Germinal center (tissue), 1 donor: ENCODE results near the gene SLC48A1.
A peak's percentile ranks its signal among the peaks of the same experiment; 100 is the strongest.

Source experiments
- DNase-seq: peaks from one replicate; pipeline ENCODE4 v3.0.0; 2012; ENCODE audit warnings: mixed read lengths, low spot score

SLC48A1 gene

GRCh38 chr12:47773062-47773857 lies at the start of gene SLC48A1:
Gene SLC48A1 (plus strand): TSS chr12:47773238. CDS start chr12:47773305, 67 bp downstream.
- DNase-seq, result peak; percentile 95

- DNase-seq, result no peak
Observed at GRCh38 chr12:47725091-47725772, 47.8 kb upstream of the SLC48A1 start, which contains the start of gene ENDOU. Gene ENDOU (minus strand): TSS chr12:47725490. CDS start chr12:47725413, 77 bp downstream.

GRCh38 chr12:47725893-47726292 lies 47.1 kb upstream of the SLC48A1 start:
- DNase-seq, result peak; percentile 77

- DNase-seq, result no peak
Observed at GRCh38 chr12:47729233-47729632, 43.8 kb upstream of the SLC48A1 start.

GRCh38 chr12:47730341-47730744 lies 42.7 kb upstream of the SLC48A1 start:
- DNase-seq, result no peak

- DNase-seq, result no peak
Observed at GRCh38 chr12:47731723-47732122, 41.3 kb upstream of the SLC48A1 start.

GRCh38 chr12:47732504-47732903 lies 40.5 kb upstream of the SLC48A1 start:
- no peak for DNase-seq

- no peak for DNase-seq
Observed at GRCh38 chr12:47733142-47733541, 39.9 kb upstream of the SLC48A1 start.

GRCh38 chr12:47734725-47735480 lies 38.1 kb upstream of the SLC48A1 start:
- no peak for DNase-seq

GRCh38 chr12:47735649-47736048 lies 37.4 kb upstream of the SLC48A1 start:
- DNase-seq, result no peak

- no peak for DNase-seq
Observed at GRCh38 chr12:47736216-47736615, 36.8 kb upstream of the SLC48A1 start.

- DNase-seq, result no peak
Observed at GRCh38 chr12:47736877-47737676, 36.0 kb upstream of the SLC48A1 start.

GRCh38 chr12:47737936-47738594 lies 35.0 kb upstream of the SLC48A1 start:
- DNase-seq, result no peak

GRCh38 chr12:47739297-47739696 lies 33.7 kb upstream of the SLC48A1 start:
- no peak for DNase-seq

- DNase-seq, result peak; percentile 73
Observed at GRCh38 chr12:47739979-47740378, 33.1 kb upstream of the SLC48A1 start.

GRCh38 chr12:47740606-47741339 lies 32.3 kb upstream of the SLC48A1 start:
- peak; percentile 71 for DNase-seq

GRCh38 chr12:47741340-47741703 lies 31.7 kb upstream of the SLC48A1 start:
- DNase-seq, result peak; percentile 34

- DNase-seq, result peak; percentile 66
Observed at GRCh38 chr12:47742253-47742825, 30.7 kb upstream of the SLC48A1 start.

GRCh38 chr12:47743311-47743860 lies 29.7 kb upstream of the SLC48A1 start:
- DNase-seq, result no peak
